Measurements from ENCODE around the gene DISP2. TPM values are rescaled to one million over a fixed set of nuclear protein-coding genes. Genes with fewer than 3 reads are reported as not detected.

The DISP2 gene
- total RNA-seq, 1 experiment from 2014 or later, result 4.6 TPM

GRCh38 chr15:40392986-40393948, 35.2 kb downstream of the DISP2 start:
- H3K36me3 ChIP-seq (ENCODE audit: control insufficient read depth, insufficient read depth, low read length), result no peaks in the 10 kb centered on the region
- intact Hi-C loops (cut with micrococcal nuclease; ENCODE audit: unreplicated experiment), result no loop called here
- DNase-seq, result no peak
- no peaks in the 10 kb centered on the region for H3K4me1 ChIP-seq
- TSS peak; percentile 34 for BruUV-seq (replicated peaks)
- H3K4me3 ChIP-seq (ENCODE audit: low read depth, low read length), result no peak overlapping the region
- H3K27me3 ChIP-seq (replicated peaks; ENCODE audit: control insufficient read depth, insufficient read depth, low read length), result no peaks in the 10 kb centered on the region
- CTCF ChIA-PET, result no interaction called here
- Mint-ChIP-seq H3K9me3 (ENCODE audit: unreplicated experiment) (no peaks in the 10 kb centered on the region), H3K27me3 (ENCODE audit: insufficient read depth, unreplicated experiment) (no peaks in the 10 kb centered on the region), H3K4me1 (ENCODE audit: low read depth, unreplicated experiment) (no peaks in the 10 kb centered on the region), H3K4me3 (ENCODE audit: unreplicated experiment) (no peak overlapping the region), H3K27ac (ENCODE audit: unreplicated experiment) (no peak overlapping the region), H3K36me3 (ENCODE audit: insufficient read depth, unreplicated experiment) (peaks cover 71% of the 10 kb centered on the region)
- POLR2A ChIA-PET, result no interaction called here
- TF ChIP-seq CTCF (IDR thresholded peaks at IDR 0.05; ENCODE audit: insufficient read depth in 1 of 2, low read depth in 1 of 2, low read length in 1 of 2, severe bottlenecking in 1 of 2, unreplicated experiment in 1 of 2), result no peak
- no peaks in the 10 kb centered on the region for H3K9me3 ChIP-seq

DNA sequence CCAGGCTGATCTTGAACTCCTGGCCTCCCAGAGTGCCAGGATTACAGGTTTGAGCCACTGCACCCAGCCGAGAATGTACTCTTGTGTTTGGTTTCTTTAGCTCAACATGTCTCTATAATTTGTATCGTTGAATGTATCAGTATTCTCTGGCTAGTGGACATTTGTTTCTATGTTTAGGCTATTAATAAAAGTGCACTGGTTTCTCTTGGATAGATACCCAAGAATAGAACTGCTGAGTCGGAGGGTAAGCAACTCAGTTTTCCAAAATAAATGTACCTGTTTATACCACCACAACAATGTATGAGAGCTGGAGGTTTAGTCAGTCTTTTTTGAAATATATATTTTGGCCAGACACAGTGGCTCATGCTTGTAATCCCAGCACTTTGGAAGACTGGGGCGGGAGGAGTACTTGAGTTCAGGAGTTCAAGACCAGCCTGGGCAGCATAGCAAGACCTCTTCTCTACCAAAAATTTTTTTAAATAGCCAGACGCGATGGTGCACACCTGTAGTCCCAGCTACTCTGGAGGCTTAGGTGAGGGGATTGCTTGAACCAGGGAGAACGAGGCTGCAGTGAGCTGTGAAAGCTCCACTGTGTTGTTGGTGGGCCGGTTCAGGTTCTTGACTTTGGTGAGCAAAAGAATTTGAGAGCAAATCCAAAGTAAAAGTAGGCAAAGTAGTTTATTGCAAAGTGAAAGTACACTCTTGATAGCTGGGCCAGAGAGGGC, 39.8 kb downstream of the DISP2 start:
- Histone ChIP-seq H3K27me3 (replicated peaks; ENCODE audit: control insufficient read depth, insufficient read depth, low read length) (no peaks in the 10 kb centered on the region), H3K4me1 (no peaks in the 10 kb centered on the region), H3K4me3 (ENCODE audit: low read depth, low read length) (no peak overlapping the region), H3K36me3 (ENCODE audit: control insufficient read depth, insufficient read depth, low read length) (no peaks in the 10 kb centered on the region), H3K9me3 (no peaks in the 10 kb centered on the region)
- peaks cover 26% of the 10 kb centered on the region for H3K36me3 Mint-ChIP-seq (ENCODE audit: insufficient read depth, unreplicated experiment)
- H3K27ac Mint-ChIP-seq (ENCODE audit: unreplicated experiment), result no peak overlapping the region
- intact Hi-C loops (cut with micrococcal nuclease; ENCODE audit: unreplicated experiment), result no loop called here
- no peaks in the 10 kb centered on the region for H3K9me3 Mint-ChIP-seq (ENCODE audit: unreplicated experiment)
- H3K4me3 Mint-ChIP-seq (ENCODE audit: unreplicated experiment), result no peak overlapping the region
- POLR2A ChIA-PET, result interaction anchor here (1.1 kb wide), 1 partner anchor 8 kb away, joined by 4 read pairs; the partner anchor contains the start of gene IVD
- H3K27me3 Mint-ChIP-seq (ENCODE audit: insufficient read depth, unreplicated experiment), result no peaks in the 10 kb centered on the region
- no peaks in the 10 kb centered on the region for H3K4me1 Mint-ChIP-seq (ENCODE audit: low read depth, unreplicated experiment)
- CTCF ChIA-PET, result interaction anchor here (0.7 to 1.2 kb wide), 2 partner anchors 8 to 9 kb away, joined by 3 to 7 read pairs; partner anchors contain the start of gene IVD
- DNase-seq, result no peak
- TF ChIP-seq CTCF (IDR thresholded peaks at IDR 0.05; ENCODE audit: insufficient read depth in 1 of 2, low read depth in 1 of 2, low read length in 1 of 2, severe bottlenecking in 1 of 2, unreplicated experiment in 1 of 2), result no peak
- no TSS peak for BruUV-seq (replicated peaks)

DNA sequence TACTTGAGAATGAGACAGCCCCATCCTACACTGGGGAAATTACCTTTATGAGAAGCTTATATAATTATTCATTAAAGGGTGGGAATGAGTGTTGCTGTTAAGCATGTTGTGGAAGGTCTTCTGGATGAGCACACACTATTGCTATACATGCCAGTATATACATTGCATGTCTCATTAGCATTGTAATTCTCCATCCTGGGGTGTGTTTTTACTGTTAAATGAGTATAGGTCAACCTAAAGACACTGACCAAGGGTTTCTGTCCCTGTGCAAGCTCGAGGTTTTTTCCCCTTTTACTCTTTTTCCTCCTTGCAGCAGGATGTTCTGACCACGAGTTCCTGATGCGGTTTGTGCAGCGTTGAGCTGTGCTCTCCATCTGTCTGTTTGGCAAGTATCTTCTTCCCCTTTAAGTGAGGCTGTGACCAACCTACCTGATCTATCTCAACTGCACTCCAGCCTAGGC, 40.4 kb downstream of the DISP2 start:
- H3K27me3 ChIP-seq (replicated peaks; ENCODE audit: control insufficient read depth, insufficient read depth, low read length), result no peaks in the 10 kb centered on the region
- BruUV-seq (replicated peaks), result no TSS peak
- TF ChIP-seq CTCF (IDR thresholded peaks at IDR 0.05; ENCODE audit: insufficient read depth in 1 of 2, low read depth in 1 of 2, low read length in 1 of 2, severe bottlenecking in 1 of 2, unreplicated experiment in 1 of 2), result no peak
- Mint-ChIP-seq H3K36me3 (ENCODE audit: insufficient read depth, unreplicated experiment) (peaks cover 20% of the 10 kb centered on the region), H3K4me3 (ENCODE audit: unreplicated experiment) (no peak overlapping the region), H3K27me3 (ENCODE audit: insufficient read depth, unreplicated experiment) (no peaks in the 10 kb centered on the region), H3K9me3 (ENCODE audit: unreplicated experiment) (no peaks in the 10 kb centered on the region), H3K4me1 (ENCODE audit: low read depth, unreplicated experiment) (no peaks in the 10 kb centered on the region), H3K27ac (ENCODE audit: unreplicated experiment) (no peak overlapping the region)
- H3K9me3 ChIP-seq, result no peaks in the 10 kb centered on the region
- ChIA-PET CTCF (interaction anchor here (1.2 kb wide), 1 partner anchor 9 kb away, joined by 3 read pairs; no protein-coding TSS in a partner anchor), POLR2A (no interaction called here)
- no peak overlapping the region for H3K4me3 ChIP-seq (ENCODE audit: low read depth, low read length)
- intact Hi-C loops (cut with micrococcal nuclease; ENCODE audit: unreplicated experiment), result no loop called here
- no peak for DNase-seq
- H3K36me3 ChIP-seq (ENCODE audit: control insufficient read depth, insufficient read depth, low read length), result no peaks in the 10 kb centered on the region
- no peaks in the 10 kb centered on the region for H3K4me1 ChIP-seq
